Progenitor cell of endocrine pancreas (in vitro differentiated cells): ENCODE results near the gene TLR8. TPM values are rescaled to one million over a fixed set of nuclear protein-coding genes. Genes with fewer than 3 reads are reported as not detected.

Source experiments
- DNase-seq: peaks from one replicate; pipeline ENCODE4 v3.0.0; 2021; ENCODE audit warnings: low spot score; ENCODE audit not compliant: unreplicated experiment
- H3K27ac Mint-ChIP-seq: 2 replicates; pipeline ENCODE4 v1.8.0; 2021; ENCODE audit warnings: mild to moderate bottlenecking, moderate library complexity, mixed read lengths
- H3K27me3 Mint-ChIP-seq: 2 replicates; pipeline ENCODE4 v1.8.0; 2021; ENCODE audit warnings: mixed read lengths
- H3K36me3 Mint-ChIP-seq: 2 replicates; pipeline ENCODE4 v1.8.0; 2022; ENCODE audit warnings: mixed read lengths; ENCODE audit not compliant: insufficient read depth
- H3K4me1 Mint-ChIP-seq: 2 replicates; pipeline ENCODE4 v1.8.0; 2021; ENCODE audit warnings: low read depth, mixed read lengths
- H3K4me3 Mint-ChIP-seq: 2 replicates; pipeline ENCODE4 v1.8.0; 2021; ENCODE audit warnings: low read depth, mild to moderate bottlenecking, moderate library complexity, mixed read lengths
- H3K9me3 Mint-ChIP-seq: 2 replicates; pipeline ENCODE4 v1.8.0; 2021; ENCODE audit warnings: low read depth, mixed read lengths
- total RNA-seq: library from RNA; stranded (reverse); gene quantifications from 2 replicates; pipeline ENCODE4 v1.2.1, GENCODE V29; 2021
- TF ChIP-seq, protein P1 (sequence below): fragments of 200-600 bp; sonication (generic); IDR thresholded peaks from one replicate; pipeline ENCODE4 v1.5.0; 2021; ENCODE audit warnings: antibody characterized with exemption, mild to moderate bottlenecking; ENCODE audit not compliant: unreplicated experiment

The TLR8 gene
- total RNA-seq, 1 donor from 2014 or later, result not detected

DNA sequence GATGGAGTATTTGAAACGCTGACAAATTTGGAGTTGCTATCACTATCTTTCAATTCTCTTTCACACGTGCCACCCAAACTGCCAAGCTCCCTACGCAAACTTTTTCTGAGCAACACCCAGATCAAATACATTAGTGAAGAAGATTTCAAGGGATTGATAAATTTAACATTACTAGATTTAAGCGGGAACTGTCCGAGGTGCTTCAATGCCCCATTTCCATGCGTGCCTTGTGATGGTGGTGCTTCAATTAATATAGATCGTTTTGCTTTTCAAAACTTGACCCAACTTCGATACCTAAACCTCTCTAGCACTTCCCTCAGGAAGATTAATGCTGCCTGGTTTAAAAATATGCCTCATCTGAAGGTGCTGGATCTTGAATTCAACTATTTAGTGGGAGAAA, 13.2 kb downstream of the TLR8 start:
- Mint-ChIP-seq H3K4me3 (no peak overlapping the region), H3K4me1 (no peaks in the 10 kb centered on the region), H3K9me3 (peaks cover 14% of the 10 kb centered on the region), H3K27ac (no peak overlapping the region), H3K36me3 (no peaks in the 10 kb centered on the region), H3K27me3 (no peaks in the 10 kb centered on the region)
- no peak for DNase-seq
- TF ChIP-seq, protein P1, sequence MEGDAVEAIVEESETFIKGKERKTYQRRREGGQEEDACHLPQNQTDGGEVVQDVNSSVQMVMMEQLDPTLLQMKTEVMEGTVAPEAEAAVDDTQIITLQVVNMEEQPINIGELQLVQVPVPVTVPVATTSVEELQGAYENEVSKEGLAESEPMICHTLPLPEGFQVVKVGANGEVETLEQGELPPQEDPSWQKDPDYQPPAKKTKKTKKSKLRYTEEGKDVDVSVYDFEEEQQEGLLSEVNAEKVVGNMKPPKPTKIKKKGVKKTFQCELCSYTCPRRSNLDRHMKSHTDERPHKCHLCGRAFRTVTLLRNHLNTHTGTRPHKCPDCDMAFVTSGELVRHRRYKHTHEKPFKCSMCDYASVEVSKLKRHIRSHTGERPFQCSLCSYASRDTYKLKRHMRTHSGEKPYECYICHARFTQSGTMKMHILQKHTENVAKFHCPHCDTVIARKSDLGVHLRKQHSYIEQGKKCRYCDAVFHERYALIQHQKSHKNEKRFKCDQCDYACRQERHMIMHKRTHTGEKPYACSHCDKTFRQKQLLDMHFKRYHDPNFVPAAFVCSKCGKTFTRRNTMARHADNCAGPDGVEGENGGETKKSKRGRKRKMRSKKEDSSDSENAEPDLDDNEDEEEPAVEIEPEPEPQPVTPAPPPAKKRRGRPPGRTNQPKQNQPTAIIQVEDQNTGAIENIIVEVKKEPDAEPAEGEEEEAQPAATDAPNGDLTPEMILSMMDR, result no peak

DNA sequence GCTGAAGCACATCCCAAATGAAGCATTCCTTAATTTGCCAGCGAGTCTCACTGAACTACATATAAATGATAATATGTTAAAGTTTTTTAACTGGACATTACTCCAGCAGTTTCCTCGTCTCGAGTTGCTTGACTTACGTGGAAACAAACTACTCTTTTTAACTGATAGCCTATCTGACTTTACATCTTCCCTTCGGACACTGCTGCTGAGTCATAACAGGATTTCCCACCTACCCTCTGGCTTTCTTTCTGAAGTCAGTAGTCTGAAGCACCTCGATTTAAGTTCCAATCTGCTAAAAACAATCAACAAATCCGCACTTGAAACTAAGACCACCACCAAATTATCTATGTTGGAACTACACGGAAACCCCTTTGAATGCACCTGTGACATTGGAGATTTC, 14.6 kb downstream of the TLR8 start:
- no peak overlapping the region for H3K27ac Mint-ChIP-seq
- DNase-seq, result no peak
- TF ChIP-seq, protein P1, result no peak
- no peak overlapping the region for H3K4me3 Mint-ChIP-seq
- no peaks in the 10 kb centered on the region for H3K36me3 Mint-ChIP-seq
- H3K4me1 Mint-ChIP-seq, result no peaks in the 10 kb centered on the region
- H3K27me3 Mint-ChIP-seq, result no peaks in the 10 kb centered on the region
- peaks cover 20% of the 10 kb centered on the region for H3K9me3 Mint-ChIP-seq

DNA sequence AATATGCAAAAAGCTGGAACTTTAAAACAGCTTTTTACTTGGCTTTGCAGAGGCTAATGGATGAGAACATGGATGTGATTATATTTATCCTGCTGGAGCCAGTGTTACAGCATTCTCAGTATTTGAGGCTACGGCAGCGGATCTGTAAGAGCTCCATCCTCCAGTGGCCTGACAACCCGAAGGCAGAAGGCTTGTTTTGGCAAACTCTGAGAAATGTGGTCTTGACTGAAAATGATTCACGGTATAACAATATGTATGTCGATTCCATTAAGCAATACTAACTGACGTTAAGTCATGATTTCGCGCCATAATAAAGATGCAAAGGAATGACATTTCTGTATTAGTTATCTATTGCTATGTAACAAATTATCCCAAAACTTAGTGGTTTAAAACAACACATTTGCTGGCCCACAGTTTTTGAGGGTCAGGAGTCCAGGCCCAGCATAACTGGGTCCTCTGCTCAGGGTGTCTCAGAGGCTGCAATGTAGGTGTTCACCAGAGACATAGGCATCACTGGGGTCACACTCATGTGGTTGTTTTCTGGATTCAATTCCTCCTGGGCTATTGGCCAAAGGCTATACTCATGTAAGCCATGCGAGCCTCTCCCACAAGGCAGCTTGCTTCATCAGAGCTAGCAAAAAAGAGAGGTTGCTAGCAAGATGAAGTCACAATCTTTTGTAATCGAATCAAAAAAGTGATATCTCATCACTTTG, 15.6 kb downstream of the TLR8 start:
- TF ChIP-seq, protein P1, result no peak
- DNase-seq, result no peak
- Mint-ChIP-seq H3K36me3 (no peaks in the 10 kb centered on the region), H3K27me3 (no peaks in the 10 kb centered on the region), H3K27ac (no peak overlapping the region), H3K4me3 (no peak overlapping the region), H3K4me1 (no peaks in the 10 kb centered on the region), H3K9me3 (peaks cover 16% of the 10 kb centered on the region)

DNA sequence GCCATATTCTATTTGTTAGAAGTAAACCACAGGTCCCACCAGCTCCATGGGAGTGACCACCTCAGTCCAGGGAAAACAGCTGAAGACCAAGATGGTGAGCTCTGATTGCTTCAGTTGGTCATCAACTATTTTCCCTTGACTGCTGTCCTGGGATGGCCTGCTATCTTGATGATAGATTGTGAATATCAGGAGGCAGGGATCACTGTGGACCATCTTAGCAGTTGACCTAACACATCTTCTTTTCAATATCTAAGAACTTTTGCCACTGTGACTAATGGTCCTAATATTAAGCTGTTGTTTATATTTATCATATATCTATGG, 16.1 kb downstream of the TLR8 start:
- Mint-ChIP-seq H3K36me3 (no peaks in the 10 kb centered on the region), H3K4me3 (no peak overlapping the region), H3K9me3 (peaks cover 16% of the 10 kb centered on the region), H3K27ac (no peak overlapping the region), H3K27me3 (no peaks in the 10 kb centered on the region), H3K4me1 (no peaks in the 10 kb centered on the region)
- TF ChIP-seq, protein P1, result no peak
- DNase-seq, result no peak

DNA sequence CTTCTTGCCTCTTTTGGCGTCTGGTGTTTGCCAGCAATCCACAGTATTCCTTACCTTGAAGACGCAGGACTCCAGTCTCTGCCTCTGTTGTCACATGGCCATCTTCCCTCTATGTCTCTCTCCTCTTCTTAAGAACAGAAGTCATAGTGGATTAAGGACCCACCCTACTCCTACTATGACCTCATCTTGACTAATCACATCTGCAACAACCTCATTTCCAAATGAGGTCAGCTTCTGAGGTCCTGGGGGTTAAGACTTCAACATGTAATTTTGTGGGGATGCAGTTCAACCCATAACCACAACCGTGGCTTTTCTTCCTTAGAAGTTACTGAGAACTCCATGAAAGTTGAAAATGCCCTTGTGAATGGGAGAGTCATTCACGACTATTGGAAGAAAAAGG, 23.3 kb downstream of the TLR8 start:
- TF ChIP-seq, protein P1, result no peak
- Mint-ChIP-seq H3K4me1 (no peaks in the 10 kb centered on the region), H3K4me3 (no peak overlapping the region), H3K36me3 (no peaks in the 10 kb centered on the region), H3K27ac (no peak overlapping the region), H3K9me3 (peaks cover 28% of the 10 kb centered on the region), H3K27me3 (no peaks in the 10 kb centered on the region)
- DNase-seq, result no peak
